GM18873 (cell line): Measurements from ENCODE around the gene GNPTAB.

ENCODE experiments used
- ATAC-seq: cut with Tn5 transposase; IDR thresholded peaks from one replicate; pipeline ENCODE4 v1.9.1; 2021; ENCODE audit warnings: mild to moderate bottlenecking, moderate library complexity, moderate number of reproducible peaks; ENCODE audit not compliant: unreplicated experiment, low FRiP score

Gene GNPTAB

DNA sequence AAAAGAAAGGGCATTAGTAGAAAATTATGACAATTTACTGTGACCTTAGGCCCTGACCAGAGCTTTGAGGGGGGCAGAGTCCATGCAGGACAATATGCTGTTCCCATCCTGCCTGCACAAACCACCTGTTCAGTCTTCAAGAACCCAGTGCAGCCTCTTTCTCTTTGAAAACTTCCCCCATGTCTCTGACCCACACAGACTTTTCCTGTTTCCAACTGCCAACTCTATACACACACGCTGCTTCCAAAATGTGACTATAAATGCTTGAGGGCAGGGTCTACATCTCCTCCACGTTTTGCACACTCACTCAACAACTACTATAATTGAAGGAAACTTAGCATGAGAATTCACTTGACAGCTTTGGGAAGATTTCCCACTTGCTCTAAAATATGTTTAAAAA lies 54.9 kb downstream of the GNPTAB start:
- ATAC-seq: no peak

DNA sequence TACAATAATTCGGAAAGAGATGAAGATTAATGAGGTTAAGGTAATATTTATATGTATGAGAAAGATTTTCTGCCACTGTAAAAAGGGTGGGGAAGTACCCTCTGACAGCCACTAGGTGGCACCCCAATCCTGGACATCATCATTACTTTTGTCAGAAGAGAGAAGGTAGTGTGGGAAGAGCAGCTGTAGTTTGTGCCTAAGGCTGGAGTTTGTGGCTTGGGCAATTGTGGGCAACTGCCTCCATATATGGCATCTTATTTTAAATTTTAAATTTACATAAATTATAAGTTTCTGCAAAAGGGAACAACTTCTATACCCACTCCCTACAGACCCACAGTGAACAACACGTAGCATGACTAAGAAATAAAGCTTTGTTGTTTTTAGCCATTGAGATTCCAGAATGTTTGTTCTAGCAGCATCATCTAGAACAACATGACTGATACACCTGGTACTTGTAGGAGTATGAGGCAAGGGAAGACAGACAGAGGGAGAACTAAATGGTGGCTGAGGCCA lies 57.1 kb downstream of the GNPTAB start:
- peak; percentile 74 for ATAC-seq

DNA sequence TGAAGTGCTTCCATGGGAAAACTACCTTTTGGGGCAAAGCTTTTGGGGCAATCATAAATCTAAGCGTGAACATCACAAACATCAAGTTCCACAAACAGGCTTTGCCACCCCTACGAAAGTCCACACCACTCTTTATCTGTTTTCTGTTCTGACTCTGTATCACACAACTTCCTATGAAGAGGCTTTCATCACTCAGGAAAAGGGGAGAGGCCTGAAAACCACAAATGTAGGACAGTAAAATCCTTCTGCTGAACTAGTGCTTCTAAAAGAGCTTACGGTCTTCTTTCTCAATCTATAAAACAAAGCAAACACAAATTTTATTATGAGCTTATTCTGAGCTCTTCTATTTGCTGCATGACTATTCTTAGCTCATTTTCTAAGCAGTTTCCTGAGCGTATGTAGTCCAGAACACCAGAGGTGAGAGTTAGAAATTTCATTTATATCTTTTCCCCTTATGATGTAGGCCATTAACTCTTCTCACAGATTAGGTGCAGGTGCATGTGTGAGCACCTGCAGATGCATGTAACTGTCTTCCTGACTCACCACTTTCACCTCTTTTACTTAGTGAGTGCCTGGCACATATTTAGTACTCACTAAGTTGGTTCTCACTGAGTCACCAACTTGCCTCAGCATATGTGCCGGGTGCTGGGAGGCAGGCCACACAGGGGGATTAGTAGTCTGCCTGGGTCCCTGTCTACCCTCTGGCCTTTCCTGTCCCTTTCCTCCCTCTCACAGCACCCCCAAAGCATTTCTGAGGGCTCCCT lies 58.6 kb downstream of the GNPTAB start:
- ATAC-seq: no peak

GRCh38 chr12:101769865-101770264 lies 60.9 kb downstream of the GNPTAB start:
- ATAC-seq: no peak

DNA sequence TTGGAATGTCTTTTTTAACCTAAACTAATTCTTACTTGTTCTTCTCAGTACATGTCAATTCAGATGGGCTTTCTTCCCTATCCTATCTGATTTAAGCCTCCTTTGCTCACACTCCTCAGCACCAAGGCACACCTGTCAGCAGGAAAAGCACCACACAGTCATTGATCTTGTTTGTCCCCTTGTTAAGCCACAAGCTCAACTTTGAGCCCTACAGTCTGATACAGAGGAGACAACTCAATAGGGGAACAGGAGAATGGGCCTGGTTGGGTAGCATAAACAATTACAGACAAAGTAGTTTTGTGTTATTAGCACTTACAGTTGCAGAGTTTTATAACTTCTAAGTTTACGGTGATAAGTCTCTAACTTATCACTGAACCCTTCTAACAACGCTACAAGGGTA lies 62.0 kb downstream of the GNPTAB start:
- no peak for ATAC-seq

DNA sequence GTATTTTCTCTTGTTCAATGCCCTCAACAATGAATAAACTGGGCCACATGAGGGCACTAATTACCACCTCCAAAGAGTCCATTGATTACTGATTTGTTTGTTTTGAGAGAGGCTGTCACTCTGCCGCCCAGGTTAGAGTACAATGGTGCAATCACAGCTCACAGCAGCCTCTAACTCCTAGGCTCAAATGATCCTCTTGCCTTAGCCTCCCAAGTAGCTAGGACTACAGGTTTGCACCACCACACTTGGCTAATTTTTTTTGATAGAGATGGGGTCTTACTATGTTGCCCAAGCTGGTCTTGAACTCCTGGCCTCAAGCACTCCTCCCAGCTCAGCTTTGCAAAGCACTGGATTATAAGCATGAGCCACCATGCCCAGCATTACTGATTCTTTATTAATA lies 63.2 kb downstream of the GNPTAB start:
- ATAC-seq: no peak

GRCh38 chr12:101764051-101764792 lies 66.5 kb downstream of the GNPTAB start:
- ATAC-seq: no peak

- no peak for ATAC-seq
Measured at GRCh38 chr12:101763246-101763931, 67.4 kb downstream of the GNPTAB start.

- ATAC-seq: no peak
Measured at GRCh38 chr12:101761781-101762180, 69.0 kb downstream of the GNPTAB start.

DNA sequence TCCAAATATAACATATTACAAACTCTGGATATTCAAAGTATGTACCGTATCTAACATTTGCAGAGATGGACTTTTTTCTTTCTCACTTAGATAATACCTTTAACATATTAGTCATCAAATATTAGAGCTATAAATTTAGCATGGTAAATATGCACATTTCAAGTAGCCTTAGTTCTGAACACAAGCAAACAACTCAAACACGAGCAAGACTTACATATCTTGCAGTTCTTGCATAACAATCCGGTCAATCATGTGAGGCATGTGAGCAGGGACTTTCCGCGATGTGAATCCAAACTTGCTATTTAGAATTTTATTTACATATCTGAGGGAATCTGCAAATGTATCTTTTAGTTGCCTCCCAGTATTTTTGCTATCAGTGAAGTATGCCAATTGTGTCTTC lies 69.4 kb downstream of the GNPTAB start:
- no peak for ATAC-seq

DNA sequence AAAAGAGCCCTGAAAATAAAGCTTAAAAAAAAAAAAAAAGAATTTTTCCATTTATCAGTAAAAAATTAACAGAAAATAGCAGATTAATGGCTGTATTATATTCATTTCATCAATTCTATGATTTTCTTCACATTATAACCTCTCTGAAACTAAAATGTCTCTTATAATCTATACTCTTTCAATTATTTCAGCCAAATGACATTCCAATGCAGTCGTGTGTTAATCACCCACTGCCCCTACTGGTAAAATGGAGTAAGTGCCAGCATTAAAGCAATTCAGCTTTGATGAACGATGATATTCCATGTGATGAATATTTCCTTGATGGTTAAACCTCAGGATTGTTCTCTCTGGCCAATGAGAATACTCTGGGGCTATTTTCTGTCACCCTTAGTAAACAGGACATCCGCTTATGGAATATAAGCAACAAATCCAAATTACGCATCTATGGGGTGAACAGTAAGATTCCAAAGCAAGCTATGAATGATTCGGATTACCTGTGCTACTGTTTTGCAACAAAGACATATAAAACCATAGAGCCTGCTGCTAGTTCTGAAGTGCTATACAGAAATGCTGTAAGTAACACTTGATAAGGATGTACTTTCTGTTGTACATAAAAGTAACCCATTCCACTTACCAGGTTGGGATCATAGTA lies 71.2 kb downstream of the GNPTAB start:
- no peak for ATAC-seq

DNA sequence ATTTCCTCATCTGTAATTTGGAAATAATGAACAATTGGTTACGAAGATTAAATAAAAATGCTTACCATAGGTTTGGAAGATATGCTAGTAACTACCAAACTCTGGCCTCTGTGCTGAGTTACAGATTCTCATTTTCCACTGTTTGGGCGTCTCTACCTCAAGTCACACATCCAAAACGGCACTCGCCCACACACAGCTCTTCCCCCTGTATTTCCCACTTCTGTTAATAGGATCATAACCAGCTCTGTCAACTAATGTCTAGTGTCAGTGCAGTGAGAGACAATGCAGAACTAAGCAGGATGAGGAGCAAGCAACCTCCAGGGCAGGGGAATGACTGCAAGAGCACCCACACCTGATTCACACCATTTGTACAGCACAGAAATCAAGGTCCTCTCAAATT lies 80.6 kb downstream of the GNPTAB start:
- no peak for ATAC-seq

GRCh38 chr12:101749657-101750056 lies 81.1 kb downstream of the GNPTAB start:
- ATAC-seq: no peak

DNA sequence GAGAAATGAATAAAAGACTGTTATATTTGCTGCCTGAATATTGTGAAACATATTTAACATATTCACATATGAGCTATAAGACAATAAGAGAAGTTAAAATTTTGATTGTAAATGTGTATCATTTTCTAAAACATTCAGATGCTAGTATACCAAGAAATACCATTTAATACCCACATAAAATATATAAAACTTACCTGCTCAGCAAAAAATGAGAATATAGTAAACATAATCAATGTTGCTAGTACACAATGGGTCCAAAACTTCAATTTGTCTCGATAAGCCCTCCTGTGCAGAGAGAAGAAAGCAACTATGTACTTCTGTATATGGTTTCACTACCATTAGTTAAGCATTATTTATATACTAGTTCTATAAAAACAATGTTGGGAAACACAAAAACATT lies 81.9 kb downstream of the GNPTAB start:
- no peak for ATAC-seq

DNA sequence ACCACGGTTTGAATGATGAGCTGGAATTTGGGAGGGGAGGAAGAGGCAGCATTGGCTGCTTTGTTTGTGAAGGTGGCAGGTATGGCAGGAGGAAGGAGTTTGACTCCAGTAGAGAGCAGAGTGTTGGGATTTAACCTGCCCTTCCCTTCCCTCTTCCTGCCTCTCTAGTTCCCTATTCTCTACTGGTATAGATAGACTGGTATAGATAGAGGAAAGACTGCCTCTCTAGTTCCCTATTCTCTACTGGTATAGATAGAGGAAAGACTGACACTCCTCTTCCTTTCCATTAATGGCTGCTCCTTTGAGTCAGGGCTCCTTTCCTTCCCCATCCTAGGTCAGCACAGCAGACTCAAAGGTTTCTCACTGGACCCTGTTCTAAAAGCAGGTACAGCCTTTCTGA lies 83.1 kb downstream of the GNPTAB start:
- no peak for ATAC-seq

DNA sequence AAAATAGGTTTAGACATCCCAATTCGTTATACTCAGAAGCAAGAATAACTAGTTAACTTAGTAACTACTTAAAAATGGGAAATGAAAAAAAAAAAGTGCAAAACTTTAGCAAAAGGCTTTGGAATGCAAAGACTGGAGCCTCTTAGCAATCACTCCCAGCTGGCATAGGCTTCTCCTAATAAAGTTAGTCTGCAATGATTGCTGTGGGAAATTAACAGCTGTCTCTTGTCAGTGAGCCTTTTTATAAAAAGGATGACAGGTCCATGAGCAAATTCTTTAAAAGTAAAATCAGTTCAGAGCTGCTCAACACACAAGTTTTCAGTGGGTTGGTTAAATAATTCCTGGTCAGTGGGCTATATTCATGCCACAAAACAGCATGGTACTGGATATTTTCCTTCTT lies 84.1 kb downstream of the GNPTAB start:
- no peak for ATAC-seq

- ATAC-seq: no peak
Measured at GRCh38 chr12:101746196-101746595, 84.6 kb downstream of the GNPTAB start.

- no peak for ATAC-seq
Measured at GRCh38 chr12:101745481-101745880, 85.3 kb downstream of the GNPTAB start.

DNA sequence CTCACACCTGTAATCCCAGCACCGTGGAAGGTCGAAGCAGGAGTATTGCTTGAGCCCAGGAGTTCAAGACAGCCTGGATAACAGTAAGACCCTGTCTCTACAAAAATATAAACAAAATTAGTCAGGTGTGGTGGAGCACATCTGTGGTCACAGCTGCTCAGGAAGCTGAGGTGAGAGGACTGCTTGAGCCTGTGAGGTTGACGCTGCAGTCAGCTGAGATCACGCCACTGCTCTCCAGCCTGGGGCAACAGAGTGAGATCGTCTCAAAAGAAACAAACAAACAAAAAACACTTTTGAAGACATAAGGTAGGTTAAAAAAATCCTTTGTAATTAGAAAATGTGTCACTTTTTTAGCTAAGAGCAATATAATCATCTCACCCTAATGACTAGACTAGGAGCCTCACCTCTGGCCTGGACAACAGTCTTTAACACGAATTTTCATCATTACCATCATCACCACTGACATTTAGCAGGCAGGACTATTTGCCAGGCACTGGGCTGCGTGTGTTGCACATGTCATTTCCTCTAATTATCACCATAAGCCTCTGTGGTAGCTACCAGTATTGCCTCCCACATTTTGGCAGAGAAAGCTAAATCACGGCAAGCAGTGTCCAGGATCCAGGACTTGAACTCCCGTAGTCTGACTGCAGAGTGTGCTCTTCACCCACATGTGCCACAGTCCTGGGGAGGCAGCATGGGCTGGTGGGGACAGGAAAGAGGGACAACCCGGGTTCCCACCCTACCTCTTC lies 86.9 kb downstream of the GNPTAB start:
- ATAC-seq: peak; percentile 97

DNA sequence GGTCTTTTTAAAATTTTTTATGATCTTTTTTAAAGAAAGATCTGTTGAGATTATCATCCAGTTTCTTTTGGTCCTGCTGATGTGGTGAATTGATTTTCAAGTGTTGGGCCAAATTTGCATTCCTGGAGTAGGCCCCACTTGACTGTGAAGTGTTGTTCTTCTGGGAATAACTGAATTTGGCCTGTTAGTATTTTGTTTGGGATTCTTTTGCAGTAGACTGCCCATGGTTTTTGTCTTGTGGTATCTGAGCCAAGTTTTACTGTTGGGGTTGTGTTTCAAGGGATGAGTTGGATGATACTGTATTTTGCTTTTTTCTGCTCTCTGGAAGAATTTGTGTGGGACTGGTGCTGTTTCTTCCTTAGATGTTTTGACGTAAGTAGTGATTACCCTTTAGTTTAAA lies 87.5 kb downstream of the GNPTAB start:
- ATAC-seq: no peak
